Gastroesophageal sphincter (tissue), 3 donors: ENCODE data around the gene PRPF38A.

ENCODE experiments used
- POLR2A ChIP-seq, 2 donors: fragments of 450-650 bp; IDR thresholded peaks; one replicate each; pipeline ENCODE4 v1.6.1; 2017; ENCODE audit warnings: antibody characterized with exemption in 2 of 2, mild to moderate bottlenecking in 2 of 2, moderate library complexity in 1 of 2
- POLR2AphosphoS5 ChIP-seq: sonication (generic); formaldehyde crosslinking; IDR thresholded peaks from one replicate; pipeline ENCODE4 v1.6.1; 2017; ENCODE audit warnings: antibody characterized with exemption
- TF ChIP-seq, protein P1 (sequence below), 4 experiments: fragments of 200-600 bp in 2 of 4; fragments of 450-650 bp in 2 of 4; sonication (generic) in 1 of 4; IDR thresholded peaks; one replicate each; pipeline ENCODE4 v1.5.1; 2017 to 2019; ENCODE audit warnings: antibody characterized with exemption in 4 of 4, mild to moderate bottlenecking in 2 of 4, moderate library complexity in 2 of 4

DNA sequence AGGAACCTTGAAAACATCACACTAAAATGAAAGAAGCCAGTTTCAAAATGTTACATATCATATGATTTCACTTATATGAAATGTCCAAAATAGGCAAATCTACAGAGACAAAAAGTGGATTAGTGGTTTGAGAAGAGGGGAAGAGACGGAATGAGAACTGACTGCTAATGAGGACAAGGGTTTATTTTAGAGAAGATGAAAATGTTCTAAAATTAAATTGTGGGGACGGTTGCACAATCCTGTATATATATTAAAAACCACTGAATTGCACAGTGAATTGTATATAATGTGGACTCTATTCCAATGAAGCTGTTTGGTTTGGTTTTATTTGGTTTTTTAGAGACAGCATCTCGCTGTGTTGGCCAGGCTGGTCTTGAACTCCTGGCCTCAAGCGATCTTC is 35.6 kb downstream of the PRPF38A start:
- TF ChIP-seq POLR2A (IDR thresholded peaks at IDR 0.05) = no peak
- TF ChIP-seq, protein P1, sequence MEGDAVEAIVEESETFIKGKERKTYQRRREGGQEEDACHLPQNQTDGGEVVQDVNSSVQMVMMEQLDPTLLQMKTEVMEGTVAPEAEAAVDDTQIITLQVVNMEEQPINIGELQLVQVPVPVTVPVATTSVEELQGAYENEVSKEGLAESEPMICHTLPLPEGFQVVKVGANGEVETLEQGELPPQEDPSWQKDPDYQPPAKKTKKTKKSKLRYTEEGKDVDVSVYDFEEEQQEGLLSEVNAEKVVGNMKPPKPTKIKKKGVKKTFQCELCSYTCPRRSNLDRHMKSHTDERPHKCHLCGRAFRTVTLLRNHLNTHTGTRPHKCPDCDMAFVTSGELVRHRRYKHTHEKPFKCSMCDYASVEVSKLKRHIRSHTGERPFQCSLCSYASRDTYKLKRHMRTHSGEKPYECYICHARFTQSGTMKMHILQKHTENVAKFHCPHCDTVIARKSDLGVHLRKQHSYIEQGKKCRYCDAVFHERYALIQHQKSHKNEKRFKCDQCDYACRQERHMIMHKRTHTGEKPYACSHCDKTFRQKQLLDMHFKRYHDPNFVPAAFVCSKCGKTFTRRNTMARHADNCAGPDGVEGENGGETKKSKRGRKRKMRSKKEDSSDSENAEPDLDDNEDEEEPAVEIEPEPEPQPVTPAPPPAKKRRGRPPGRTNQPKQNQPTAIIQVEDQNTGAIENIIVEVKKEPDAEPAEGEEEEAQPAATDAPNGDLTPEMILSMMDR (IDR thresholded peaks at IDR 0.05) = no peak
- no peak for TF ChIP-seq POLR2AphosphoS5
